OCI-LY1 (cell line): Measurements from ENCODE around the gene ADGRG2.

ENCODE experiments used
- H2AFZ ChIP-seq: fragments of 200-600 bp; sonication (generic), shearing (Covaris generic); 2 replicates; pipeline ENCODE4 v1.6.0; 2014; ENCODE audit warnings: antibody characterized with exemption, mild to moderate bottlenecking, low read length
- H3F3A ChIP-seq: fragments of 200-600 bp; sonication (generic), shearing (Covaris generic); 2 replicates; pipeline ENCODE4 v1.6.0; 2014; ENCODE audit warnings: mild to moderate bottlenecking, antibody characterized with exemption, low read length, moderate library complexity; ENCODE audit not compliant: insufficient read depth
- H3K27ac ChIP-seq: fragments of 200-600 bp; sonication (generic); 2 replicates; pipeline ENCODE4 v1.5.1; 2014; ENCODE audit warnings: low read length, mixed run types, mild to moderate bottlenecking, low read depth; ENCODE audit not compliant: poor library complexity, severe bottlenecking
- H3K27me3 ChIP-seq: fragments of 200-600 bp; sonication (generic); 2 replicates; pipeline ENCODE4 v1.6.0; 2014; ENCODE audit warnings: antibody characterized with exemption, mild to moderate bottlenecking, low read length, moderate library complexity; ENCODE audit not compliant: insufficient read depth
- H3K36me3 ChIP-seq: fragments of 200-600 bp; sonication (generic); 2 replicates; pipeline ENCODE4 v1.6.1; 2014; ENCODE audit warnings: mild to moderate bottlenecking, antibody characterized with exemption, low read length, moderate library complexity, mixed read lengths; ENCODE audit not compliant: insufficient read depth
- H3K4me1 ChIP-seq: fragments of 200-600 bp; sonication (generic); 2 replicates; pipeline ENCODE4 v1.5.1; 2014; ENCODE audit warnings: mild to moderate bottlenecking, low read length, moderate library complexity; ENCODE audit not compliant: insufficient read depth, severe bottlenecking
- H3K4me2 ChIP-seq: fragments of 200-600 bp; sonication (generic), shearing (Covaris generic); 2 replicates; pipeline ENCODE4 v1.6.1; 2014; ENCODE audit warnings: low read length
- H3K4me3 ChIP-seq: fragments of 200-600 bp; sonication (generic); 2 replicates; pipeline ENCODE4 v1.5.1; 2014; ENCODE audit warnings: low read length, low read depth, mild to moderate bottlenecking, mixed read lengths; ENCODE audit not compliant: poor library complexity, severe bottlenecking
- H3K79me2 ChIP-seq: fragments of 200-600 bp; shearing (Covaris generic); 2 replicates; pipeline ENCODE4 v1.6.1; 2016; ENCODE audit warnings: mixed run types, low read length, mixed read lengths; ENCODE audit not compliant: insufficient read depth
- H3K9ac ChIP-seq: fragments of 200-600 bp; sonication (generic), shearing (Covaris generic); 2 replicates; pipeline ENCODE4 v1.6.1; 2014; ENCODE audit warnings: mild to moderate bottlenecking, low read length, mixed read lengths
- H3K9me2 ChIP-seq: fragments of 200-600 bp; sonication (generic), shearing (Covaris generic); 2 replicates; pipeline ENCODE4 v1.6.1; 2014; ENCODE audit warnings: low read depth, mild to moderate bottlenecking, low read length, mixed read lengths
- H3K9me3 ChIP-seq: fragments of 200-600 bp; shearing (Covaris generic); 2 replicates; pipeline ENCODE4 v1.6.1; 2014; ENCODE audit warnings: low read length, mixed read lengths
- H4K20me1 ChIP-seq: fragments of 200-600 bp; sonication (generic), shearing (Covaris generic); 2 replicates; pipeline ENCODE4 v1.6.0; 2016; ENCODE audit warnings: mild to moderate bottlenecking, low read length; ENCODE audit not compliant: insufficient read depth
- EZH2 ChIP-seq: fragments of 200-600 bp; sonication (generic), shearing (Covaris generic); IDR thresholded peaks from 2 replicates; pipeline ENCODE4 v1.8.0; 2017; ENCODE audit warnings: borderline replicate concordance, mixed run types, mild to moderate bottlenecking, antibody characterized with exemption, low read length, moderate library complexity, mixed read lengths
- TF ChIP-seq, protein P1 (sequence below): fragments of 200-600 bp; sonication (generic), shearing (Covaris generic); IDR thresholded peaks from 2 replicates; pipeline ENCODE4 v1.5.1; 2017; ENCODE audit warnings: mild to moderate bottlenecking, antibody characterized with exemption, low read length, moderate library complexity, mixed read lengths

ADGRG2 gene

DNA sequence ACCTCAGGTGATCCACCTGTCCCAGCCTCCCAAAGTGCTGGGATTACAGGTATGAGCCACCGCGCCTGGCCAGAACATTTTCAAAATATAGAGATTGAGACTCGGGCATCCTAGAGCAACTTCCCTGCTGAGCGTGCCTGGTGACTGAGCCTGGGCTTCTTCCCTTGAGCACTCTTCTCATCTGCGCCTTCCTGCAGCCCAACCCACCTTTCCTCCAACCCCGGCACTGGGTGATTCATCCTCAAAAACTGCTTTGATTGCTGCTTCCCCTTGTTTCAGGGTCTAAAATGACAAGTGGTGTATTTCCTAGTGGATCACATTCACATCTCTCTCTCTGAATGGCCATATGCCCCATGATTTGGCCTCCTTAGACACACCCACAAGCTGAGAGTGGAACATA lies 176.1 kb downstream of the ADGRG2 start:
- TF ChIP-seq EZH2 = no peak
- TF ChIP-seq, protein P1, sequence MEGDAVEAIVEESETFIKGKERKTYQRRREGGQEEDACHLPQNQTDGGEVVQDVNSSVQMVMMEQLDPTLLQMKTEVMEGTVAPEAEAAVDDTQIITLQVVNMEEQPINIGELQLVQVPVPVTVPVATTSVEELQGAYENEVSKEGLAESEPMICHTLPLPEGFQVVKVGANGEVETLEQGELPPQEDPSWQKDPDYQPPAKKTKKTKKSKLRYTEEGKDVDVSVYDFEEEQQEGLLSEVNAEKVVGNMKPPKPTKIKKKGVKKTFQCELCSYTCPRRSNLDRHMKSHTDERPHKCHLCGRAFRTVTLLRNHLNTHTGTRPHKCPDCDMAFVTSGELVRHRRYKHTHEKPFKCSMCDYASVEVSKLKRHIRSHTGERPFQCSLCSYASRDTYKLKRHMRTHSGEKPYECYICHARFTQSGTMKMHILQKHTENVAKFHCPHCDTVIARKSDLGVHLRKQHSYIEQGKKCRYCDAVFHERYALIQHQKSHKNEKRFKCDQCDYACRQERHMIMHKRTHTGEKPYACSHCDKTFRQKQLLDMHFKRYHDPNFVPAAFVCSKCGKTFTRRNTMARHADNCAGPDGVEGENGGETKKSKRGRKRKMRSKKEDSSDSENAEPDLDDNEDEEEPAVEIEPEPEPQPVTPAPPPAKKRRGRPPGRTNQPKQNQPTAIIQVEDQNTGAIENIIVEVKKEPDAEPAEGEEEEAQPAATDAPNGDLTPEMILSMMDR = no peak
- H3K79me2 ChIP-seq = no peaks in the 10 kb centered on the region
- no peaks in the 10 kb centered on the region for H3F3A ChIP-seq
- H3K4me3 ChIP-seq = no peak overlapping the region
- no peaks in the 10 kb centered on the region for H3K9me3 ChIP-seq
- H3K36me3 ChIP-seq = 0 out of 2 replicates have a peak, but pooled peaks cover 7% of the 10 kb centered on the region
- no peak overlapping the region for H3K9ac ChIP-seq
- no peak overlapping the region for H3K4me2 ChIP-seq
- H3K9me2 ChIP-seq = no peaks in the 10 kb centered on the region
- no peak overlapping the region for H3K27ac ChIP-seq
- no peaks in the 10 kb centered on the region for H3K27me3 ChIP-seq
- H3K4me1 ChIP-seq = no peaks in the 10 kb centered on the region
- no peaks in the 10 kb centered on the region for H4K20me1 ChIP-seq
- H2AFZ ChIP-seq = no peak overlapping the region

DNA sequence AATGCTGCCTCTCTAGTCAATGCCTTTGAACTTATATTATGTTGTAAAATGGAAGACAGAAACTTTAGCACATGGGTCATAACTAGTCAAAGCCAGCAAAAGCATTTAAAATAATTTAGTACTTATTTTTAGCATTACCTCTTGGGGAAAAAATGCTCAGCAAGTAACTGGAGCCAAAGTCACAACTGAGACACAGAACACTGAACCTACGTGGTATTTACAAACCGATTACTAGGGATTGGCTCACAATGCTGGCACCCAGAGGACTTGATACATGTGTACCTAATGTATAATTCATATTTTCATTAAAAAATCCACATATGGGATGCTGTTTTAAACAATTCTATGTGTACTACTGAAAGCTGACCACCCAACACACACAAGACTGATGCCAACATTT lies 176.8 kb downstream of the ADGRG2 start:
- Histone ChIP-seq H4K20me1 (no peaks in the 10 kb centered on the region), H3K4me1 (no peaks in the 10 kb centered on the region), H3K36me3 (0 out of 2 replicates have a peak, but pooled peaks cover 11% of the 10 kb centered on the region), H3K9ac (no peak overlapping the region), H3K9me2 (no peaks in the 10 kb centered on the region), H3K79me2 (no peaks in the 10 kb centered on the region), H3K4me3 (no peak overlapping the region), H3K27ac (no peak overlapping the region), H2AFZ (no peak overlapping the region), H3F3A (no peaks in the 10 kb centered on the region), H3K4me2 (no peak overlapping the region), H3K9me3 (no peaks in the 10 kb centered on the region), H3K27me3 (no peaks in the 10 kb centered on the region)
- TF ChIP-seq, protein P1 = no peak
- TF ChIP-seq EZH2 = no peak

DNA sequence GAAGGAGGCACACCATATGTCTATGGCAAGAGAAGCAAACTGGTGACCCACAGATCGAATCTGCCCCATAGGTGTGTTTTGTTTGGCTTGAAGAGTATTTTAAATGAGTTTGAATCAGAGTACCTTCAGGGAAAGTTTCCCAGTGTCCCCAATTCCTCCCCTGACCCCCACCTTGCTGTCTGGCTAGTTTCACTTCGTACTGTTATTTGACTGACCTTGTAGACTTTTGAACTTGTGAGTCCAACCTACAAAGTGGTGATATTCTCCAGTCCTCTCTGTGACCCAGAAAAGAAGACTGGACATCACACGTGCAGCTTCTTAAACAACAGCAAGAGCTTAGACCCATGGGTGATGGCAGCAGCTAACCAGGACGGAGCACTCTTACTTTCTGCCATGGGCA lies 177.8 kb downstream of the ADGRG2 start:
- Histone ChIP-seq H3K9me3 (no peaks in the 10 kb centered on the region), H2AFZ (no peak overlapping the region), H4K20me1 (no peaks in the 10 kb centered on the region), H3K9me2 (no peaks in the 10 kb centered on the region), H3K4me2 (no peak overlapping the region), H3K4me3 (no peak overlapping the region), H3K27ac (no peak overlapping the region), H3K79me2 (no peaks in the 10 kb centered on the region), H3K4me1 (no peaks in the 10 kb centered on the region), H3K9ac (no peak overlapping the region), H3F3A (no peaks in the 10 kb centered on the region), H3K27me3 (no peaks in the 10 kb centered on the region), H3K36me3 (0 out of 2 replicates have a peak, but pooled peaks cover 11% of the 10 kb centered on the region)
- TF ChIP-seq EZH2 = no peak
- TF ChIP-seq, protein P1 = no peak
